Measurements from ENCODE around the gene ZMIZ2.

DNA sequence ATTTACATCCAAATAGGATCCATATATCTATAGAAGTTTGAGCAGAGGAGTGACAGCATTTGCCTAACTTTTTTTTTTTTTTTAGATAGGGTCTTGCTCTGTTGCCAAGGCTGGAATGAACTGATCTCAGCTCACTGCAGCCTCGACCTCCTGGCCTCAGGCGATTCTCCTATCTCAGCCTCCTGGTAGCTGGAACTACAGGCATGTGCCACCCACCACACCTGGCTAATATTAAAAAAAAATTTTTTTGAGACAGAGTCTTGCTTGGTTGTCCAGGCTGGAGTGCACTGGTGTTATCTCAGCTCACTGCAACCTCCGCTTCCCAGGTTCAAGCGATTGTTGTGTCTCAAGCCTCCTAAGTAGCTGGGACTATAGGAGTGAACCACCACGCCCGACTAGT lies 62.9 kb downstream of the ZMIZ2 start:
- TF ChIP-seq, protein P1, sequence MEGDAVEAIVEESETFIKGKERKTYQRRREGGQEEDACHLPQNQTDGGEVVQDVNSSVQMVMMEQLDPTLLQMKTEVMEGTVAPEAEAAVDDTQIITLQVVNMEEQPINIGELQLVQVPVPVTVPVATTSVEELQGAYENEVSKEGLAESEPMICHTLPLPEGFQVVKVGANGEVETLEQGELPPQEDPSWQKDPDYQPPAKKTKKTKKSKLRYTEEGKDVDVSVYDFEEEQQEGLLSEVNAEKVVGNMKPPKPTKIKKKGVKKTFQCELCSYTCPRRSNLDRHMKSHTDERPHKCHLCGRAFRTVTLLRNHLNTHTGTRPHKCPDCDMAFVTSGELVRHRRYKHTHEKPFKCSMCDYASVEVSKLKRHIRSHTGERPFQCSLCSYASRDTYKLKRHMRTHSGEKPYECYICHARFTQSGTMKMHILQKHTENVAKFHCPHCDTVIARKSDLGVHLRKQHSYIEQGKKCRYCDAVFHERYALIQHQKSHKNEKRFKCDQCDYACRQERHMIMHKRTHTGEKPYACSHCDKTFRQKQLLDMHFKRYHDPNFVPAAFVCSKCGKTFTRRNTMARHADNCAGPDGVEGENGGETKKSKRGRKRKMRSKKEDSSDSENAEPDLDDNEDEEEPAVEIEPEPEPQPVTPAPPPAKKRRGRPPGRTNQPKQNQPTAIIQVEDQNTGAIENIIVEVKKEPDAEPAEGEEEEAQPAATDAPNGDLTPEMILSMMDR (IDR thresholded peaks at IDR 0.05; ENCODE audit: low read depth, low read length), result no peak
- no peak for TF ChIP-seq EZH2phosphoT487 (IDR thresholded peaks at IDR 0.05; ENCODE audit: low read depth)

Data from OCI-LY3 (cell line).